SH-SY5Y (cell line): ENCODE data around the gene CFLAR.

ENCODE experiments used
- GATA2 ChIP-seq: IDR thresholded peaks from 2 replicates; pipeline ENCODE4 v1.6.1; 2011; ENCODE audit warnings: mild to moderate bottlenecking, low read depth, low read length
- GATA3 ChIP-seq: IDR thresholded peaks from 2 replicates; pipeline ENCODE4 v1.6.1; 2011; ENCODE audit warnings: low read depth, mild to moderate bottlenecking, low read length, moderate library complexity

DNA sequence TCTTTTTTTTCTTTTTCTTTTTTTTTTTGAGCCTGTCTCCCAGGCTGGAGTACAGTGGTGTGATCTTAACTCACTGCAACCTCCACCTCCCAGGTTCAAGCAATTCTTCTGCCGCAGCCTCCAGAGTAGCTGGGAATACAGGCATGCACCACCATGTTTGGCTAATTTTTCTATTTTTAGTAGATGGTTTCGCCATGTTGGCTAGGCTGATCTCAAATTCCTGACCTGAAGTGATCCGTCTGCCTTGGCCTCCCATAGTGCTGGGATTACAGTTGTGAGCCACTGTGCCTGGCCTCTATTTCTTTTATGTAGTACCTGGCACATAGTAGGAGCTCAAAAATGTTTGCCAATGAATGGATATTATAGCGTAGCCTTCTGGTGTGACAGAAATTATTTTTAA, 6.8 kb upstream of the CFLAR start:
- TF ChIP-seq GATA3 = no peak
- no peak for TF ChIP-seq GATA2
